Esophagus squamous epithelium (tissue), 4 donors: ENCODE data around the gene ELL2.

Source experiments
- CTCF ChIP-seq, 6 experiments: fragments of 450-650 bp in 4 of 6; fragments of 200-600 bp in 2 of 6; sonication (generic) in 2 of 6; IDR thresholded peaks; one replicate each; pipeline ENCODE4 v1.5.1; 2016 to 2019; ENCODE audit warnings: antibody characterized with exemption in 6 of 6, mild to moderate bottlenecking in 4 of 6, moderate library complexity in 4 of 6
- POLR2A ChIP-seq, 4 donors: fragments of 450-650 bp; IDR thresholded peaks; one replicate each; pipeline ENCODE4 v1.6.1; 2017; ENCODE audit warnings: antibody characterized with exemption in 4 of 4, mild to moderate bottlenecking in 4 of 4, moderate library complexity in 3 of 4

- TF ChIP-seq CTCF (IDR thresholded peaks at IDR 0.05) (no peak), POLR2A (IDR thresholded peaks at IDR 0.05) (no peak)
Observed at GRCh38 chr5:95838001-95838520, 123.6 kb downstream of the ELL2 start.
